Measurements from ENCODE around the gene PAWR.

- no peak for TF ChIP-seq CTCF (IDR thresholded peaks at IDR 0.05 in 2 of 3, conservative IDR thresholded peaks at IDR 0.05 in 1 of 3; ENCODE audit: borderline replicate concordance in 1 of 3, insufficient read depth in 1 of 3, low read depth in 2 of 3, low read length in 2 of 3)
- no peak for TF ChIP-seq ELF1 (IDR thresholded peaks at IDR 0.05; ENCODE audit: borderline replicate concordance, low read depth)
- TF ChIP-seq POLR2A (IDR thresholded peaks at IDR 0.05; ENCODE audit: borderline replicate concordance, extremely low read depth, insufficient read depth, insufficient read length) = no peak
- no peak for TF ChIP-seq RAD21 (IDR thresholded peaks at IDR 0.05; ENCODE audit: low read depth)
- no peak for TF ChIP-seq CEBPB (IDR thresholded peaks at IDR 0.05; ENCODE audit: low read depth)
- TF ChIP-seq SIN3A (IDR thresholded peaks at IDR 0.05; ENCODE audit: low read depth) = no peak
- TF ChIP-seq EZH2 (IDR thresholded peaks at IDR 0.05) = no peak
- TF ChIP-seq ZNF274 (IDR thresholded peaks at IDR 0.05; ENCODE audit: low read depth, low read length) = no peak
- TF ChIP-seq REST (IDR thresholded peaks at IDR 0.05; ENCODE audit: low read depth) = no peak
- TF ChIP-seq ZBTB33 (IDR thresholded peaks at IDR 0.05; ENCODE audit: extremely low read depth, insufficient replicate concordance, low read length) = no peak
- no peak for TF ChIP-seq FOSL1 (IDR thresholded peaks at IDR 0.05; ENCODE audit: low read depth)
- no peak for TF ChIP-seq POLR2AphosphoS5 (IDR thresholded peaks at IDR 0.05; ENCODE audit: low read depth, low read length)
- no peak for TF ChIP-seq MAX (IDR thresholded peaks at IDR 0.05)
- TF ChIP-seq JUND (IDR thresholded peaks at IDR 0.05) = no peak
Measured at GRCh38 chr12:79546466-79547043, 144.2 kb downstream of the PAWR start.
